Fibroblast of lung (primary cell): Measurements from ENCODE around the gene SLC39A8. TPM values are rescaled to one million over a fixed set of nuclear protein-coding genes. Genes with fewer than 3 reads are reported as not detected.

Source experiments
- DNase-seq, 2 donors: peaks; one replicate each; pipeline versions ENCODE4 v3.0.0 to v3.0.0-alpha.2; 2010; ENCODE audit warnings: low read depth in 2 of 2
- H2AFZ ChIP-seq: 2 replicates; pipeline ENCODE4 v1.5.1; 2012; ENCODE audit warnings: low read length, control low read depth, inconsistent platforms
- H3K27ac ChIP-seq: 2 replicates; pipeline ENCODE4 v1.5.1; 2011; ENCODE audit warnings: low read length, control low read depth; ENCODE audit not compliant: insufficient read depth
- H3K27me3 ChIP-seq: 2 replicates; pipeline ENCODE4 v1.5.1; 2011; ENCODE audit warnings: mild to moderate bottlenecking, low read length; ENCODE audit not compliant: control insufficient read depth, insufficient read depth
- H3K36me3 ChIP-seq: 2 replicates; pipeline ENCODE4 v1.5.1; 2011; ENCODE audit warnings: low read length; ENCODE audit not compliant: control insufficient read depth, insufficient read depth
- H3K4me1 ChIP-seq: 2 replicates; pipeline ENCODE4 v1.5.1; 2011; ENCODE audit warnings: low read length; ENCODE audit not compliant: control insufficient read depth, insufficient read depth; ENCODE audit errors: extremely low read depth
- H3K4me2 ChIP-seq: 2 replicates; pipeline ENCODE4 v1.5.1; 2011; ENCODE audit warnings: low read length, control low read depth; ENCODE audit not compliant: insufficient read depth; ENCODE audit errors: extremely low read depth
- H3K4me3 ChIP-seq, 4 experiments: fragments of 200-600 bp in 1 of 4; sonication (generic) in 1 of 4; replicated peaks in 1 of 4; 2 replicates each; pipeline ENCODE4 v1.5.1; 2011 to 2016; ENCODE audit warnings: low read length in 4 of 4, low read depth in 3 of 4, mild to moderate bottlenecking in 3 of 4, control low read depth in 2 of 4, inconsistent platforms in 1 of 4, mixed read lengths in 1 of 4; ENCODE audit not compliant: insufficient read depth in 1 of 4; ENCODE audit errors: control extremely low read depth in 1 of 4
- H3K79me2 ChIP-seq: 2 replicates; pipeline ENCODE4 v1.5.1; 2012; ENCODE audit warnings: mild to moderate bottlenecking, low read length, inconsistent platforms; ENCODE audit not compliant: control insufficient read depth, insufficient read depth
- H3K9ac ChIP-seq: 2 replicates; pipeline ENCODE4 v1.5.1; 2011; ENCODE audit warnings: mild to moderate bottlenecking, low read length, control low read depth; ENCODE audit not compliant: insufficient read depth
- H3K9me3 ChIP-seq: 2 replicates; pipeline ENCODE4 v1.5.1; 2012; ENCODE audit warnings: low read depth, low read length; ENCODE audit not compliant: control insufficient read depth, insufficient read depth
- H4K20me1 ChIP-seq: 2 replicates; pipeline ENCODE4 v1.5.1; 2011; ENCODE audit warnings: low read length; ENCODE audit not compliant: control insufficient read depth, insufficient read depth; ENCODE audit errors: extremely low read depth
- CTCF ChIP-seq, 2 donors: IDR thresholded peaks in 1 of 2; conservative IDR thresholded peaks in 1 of 2; 1 replicate in 1 of 2; 2 replicates in 1 of 2; pipeline ENCODE4 v1.5.1; 2011 to 2012; ENCODE audit warnings: low read length in 2 of 2, control low read depth in 1 of 2, inconsistent platforms in 1 of 2, low read depth in 1 of 2, mild to moderate bottlenecking in 1 of 2
- EZH2 ChIP-seq: IDR thresholded peaks from 2 replicates; pipeline ENCODE4 v1.5.1; 2012; ENCODE audit warnings: low read length, control low read depth, mild to moderate bottlenecking; ENCODE audit errors: missing control alignments
- polyA plus RNA-seq, 2 donors: library from polyadenylated mRNA; depleted of rRNA in 1 of 2; stranded (reverse) in 1 of 2; unstranded in 1 of 2; fragments of >200 nt; gene quantifications; 2 replicates each; pipeline ENCODE4 v1.2.1, GENCODE V29; 2011 to 2012; ENCODE audit warnings: missing spikeins in 1 of 2
- total RNA-seq: library from RNA; depleted of rRNA; stranded (reverse); fragments of >200 nt; gene quantifications from 2 replicates; pipeline ENCODE4 v1.2.1, GENCODE V29; 2014

Gene SLC39A8
- total and polyA plus RNA-seq, 2 donors (not counting 1 experiment from before 2014, with no cell fraction given), result 0.72 to 4.5 TPM

GRCh38 chr4:102252171-102252570, 93.1 kb downstream of the SLC39A8 start:
- DNase-seq, result no peak
- Histone ChIP-seq H3K4me3 (no peak overlapping the region), H3K36me3 (no peaks in the 10 kb centered on the region), H3K27me3 (no peaks in the 10 kb centered on the region), H3K4me2 (no peak overlapping the region), H3K4me1 (no peaks in the 10 kb centered on the region), H2AFZ (no peak overlapping the region), H4K20me1 (no peaks in the 10 kb centered on the region), H3K9ac (no peak overlapping the region), H3K9me3 (no peaks in the 10 kb centered on the region), H3K27ac (no peak overlapping the region), H3K79me2 (no peaks in the 10 kb centered on the region)
- no peak for TF ChIP-seq EZH2
- TF ChIP-seq CTCF (conservative IDR thresholded peaks at IDR 0.05 in 1 of 2, IDR thresholded peaks at IDR 0.05 in 1 of 2; ENCODE audit: low read depth in 1 of 2, low read length in 2 of 2), result no peak

GRCh38 chr4:102250341-102250740, 94.9 kb downstream of the SLC39A8 start:
- no peaks in the 10 kb centered on the region for H3K27me3 ChIP-seq
- H2AFZ ChIP-seq, result no peak overlapping the region
- H3K79me2 ChIP-seq, result no peaks in the 10 kb centered on the region
- TF ChIP-seq CTCF (conservative IDR thresholded peaks at IDR 0.05 in 1 of 2, IDR thresholded peaks at IDR 0.05 in 1 of 2; ENCODE audit: low read depth in 1 of 2, low read length in 2 of 2) (no peak), EZH2 (no peak)
- H3K4me3 ChIP-seq, result no peak overlapping the region
- H3K4me1 ChIP-seq, result no peaks in the 10 kb centered on the region
- no peak overlapping the region for H3K27ac ChIP-seq
- no peaks in the 10 kb centered on the region for H4K20me1 ChIP-seq
- no peak for DNase-seq
- H3K9me3 ChIP-seq, result no peaks in the 10 kb centered on the region
- H3K36me3 ChIP-seq, result no peaks in the 10 kb centered on the region
- no peak overlapping the region for H3K9ac ChIP-seq
- H3K4me2 ChIP-seq, result no peak overlapping the region

- TF ChIP-seq EZH2, result no peak
- no peak for TF ChIP-seq CTCF (conservative IDR thresholded peaks at IDR 0.05 in 1 of 2, IDR thresholded peaks at IDR 0.05 in 1 of 2; ENCODE audit: low read depth in 1 of 2, low read length in 2 of 2)
- Histone ChIP-seq H3K4me1 (no peaks in the 10 kb centered on the region), H4K20me1 (no peaks in the 10 kb centered on the region), H3K4me3 (no peak overlapping the region), H3K79me2 (no peaks in the 10 kb centered on the region), H3K36me3 (no peaks in the 10 kb centered on the region), H3K27me3 (no peaks in the 10 kb centered on the region), H3K27ac (no peak overlapping the region), H2AFZ (no peak overlapping the region), H3K4me2 (no peak overlapping the region), H3K9me3 (no peaks in the 10 kb centered on the region), H3K9ac (no peak overlapping the region)
- DNase-seq, result peak in 1 of 2 donors; percentile 73
Observed at GRCh38 chr4:102247041-102247440, 98.2 kb downstream of the SLC39A8 start.
